T-cell (primary cell): Measurements from ENCODE around the gene IST1. TPM values are rescaled to one million over a fixed set of nuclear protein-coding genes. Genes with fewer than 3 reads are reported as not detected.

Experiments used
- ATAC-seq, 4 experiments: fragments of 200-7000 bp in 3 of 4; fragments of 150-1000 bp in 1 of 4; cut with Tn5 transposase; replicated peaks in 1 of 4; 1 replicate in 3 of 4; 2 replicates in 1 of 4; pipeline ENCODE4 v1.10.0; 2021; ENCODE audit warnings: moderate library complexity in 3 of 4, mild to moderate bottlenecking in 2 of 4, moderate number of reproducible peaks in 1 of 4
- CTCF ChIA-PET, 2 donors: fragments of 300-600 bp; sonication (Branson Sonifier 250); formaldehyde crosslinking; loops; one replicate each; lab custom pipeline; 2022; ENCODE audit warnings: antibody characterized with exemption in 2 of 2; lab: Charles Lee
- POLR2A ChIA-PET, 2 donors: fragments of 300-600 bp; sonication (Branson Sonifier 250); formaldehyde crosslinking; loops; one replicate each; lab custom pipeline; 2022; ENCODE audit warnings: antibody characterized with exemption in 2 of 2; lab: Charles Lee
- DNase-seq, 35 experiments: peaks; one replicate each; pipeline versions ENCODE4 v3.0.0 to v3.0.0-alpha.2; 2013 to 2023
- H3K27ac ChIP-seq: one replicate; pipeline ENCODE4 v1.5.1; 2013; ENCODE audit warnings: low read length
- H3K27me3 ChIP-seq, 2 experiments: replicated peaks in 1 of 2; 1 replicate in 1 of 2; 2 replicates in 1 of 2; pipeline versions ENCODE4 v1.6.1 to v1.7.0; 2013; ENCODE audit warnings: low read length in 1 of 2, mixed read lengths in 1 of 2; ENCODE audit not compliant: control insufficient read depth in 2 of 2, insufficient read depth in 2 of 2; ENCODE audit errors: extremely low read depth in 1 of 2
- H3K36me3 ChIP-seq, 2 donors: 1 replicate in 1 of 2; 2 replicates in 1 of 2; pipeline versions ENCODE4 v1.6.1 to v1.7.0; 2013; ENCODE audit warnings: low read length in 1 of 2; ENCODE audit not compliant: control insufficient read depth in 2 of 2, insufficient read depth in 1 of 2; ENCODE audit errors: extremely low read depth in 1 of 2
- H3K4me1 ChIP-seq, 2 experiments: 1 replicate in 1 of 2; 2 replicates in 1 of 2; pipeline versions ENCODE4 v1.6.1 to v1.7.0; 2013; ENCODE audit warnings: low read length in 2 of 2, mixed read lengths in 1 of 2; ENCODE audit not compliant: insufficient read depth in 2 of 2, control insufficient read depth in 1 of 2; ENCODE audit errors: extremely low read depth in 1 of 2
- H3K4me3 ChIP-seq, 2 donors: 1 replicate in 1 of 2; 2 replicates in 1 of 2; pipeline versions ENCODE4 v1.5.1 to v1.7.0; 2013; ENCODE audit warnings: mild to moderate bottlenecking in 2 of 2, low read length in 1 of 2, moderate library complexity in 1 of 2; ENCODE audit not compliant: control insufficient read depth in 1 of 2; ENCODE audit errors: extremely low read depth in 1 of 2
- H3K9me3 ChIP-seq: 2 replicates; pipeline ENCODE4 v1.7.0; 2013
- H3K27ac Mint-ChIP-seq, 2 donors: one replicate each; pipeline ENCODE4 v1.8.0; 2020 to 2021; ENCODE audit warnings: mild to moderate bottlenecking in 2 of 2, mixed read lengths in 2 of 2
- H3K27me3 Mint-ChIP-seq, 2 donors: one replicate each; pipeline ENCODE4 v1.8.0; 2021 to 2022; ENCODE audit warnings: mixed read lengths in 2 of 2
- H3K36me3 Mint-ChIP-seq: one replicate; pipeline ENCODE4 v1.8.0; 2021; ENCODE audit warnings: mixed read lengths
- H3K4me1 Mint-ChIP-seq, 3 donors: one replicate each; pipeline ENCODE4 v1.8.0; 2020 to 2022; ENCODE audit warnings: mixed read lengths in 3 of 3, mild to moderate bottlenecking in 1 of 3
- H3K4me3 Mint-ChIP-seq, 3 donors: one replicate each; pipeline ENCODE4 v1.8.0; 2020 to 2022; ENCODE audit warnings: mild to moderate bottlenecking in 3 of 3, mixed read lengths in 3 of 3, moderate library complexity in 3 of 3
- H3K9me3 Mint-ChIP-seq, 3 donors: one replicate each; pipeline ENCODE4 v1.8.0; 2020 to 2022; ENCODE audit warnings: mixed read lengths in 3 of 3
- WGBS: methylation state at CpG from one replicate; pipeline ENCODE4 v1.1.5; 2013; ENCODE audit warnings: missing lambda C conversion rate; ENCODE audit not compliant: insufficient coverage; 5-methylcytosine and 5-hydroxymethylcytosine counted together
- total RNA-seq, 35 experiments: library from RNA in 6 of 35; stranded (reverse) in 6 of 35; fragments of 120-200 nt in 1 of 35; gene quantifications; one replicate each; pipeline versions ENCODE4 v1.2.1 to v1.2.4 and lab custom pipeline; 2013 to 2026

The IST1 gene
- total RNA-seq, 5 donors from 2014 or later (not counting 1 experiment from before 2014, with no cell fraction given) = 249 to 278 (median 263) TPM

DNA sequence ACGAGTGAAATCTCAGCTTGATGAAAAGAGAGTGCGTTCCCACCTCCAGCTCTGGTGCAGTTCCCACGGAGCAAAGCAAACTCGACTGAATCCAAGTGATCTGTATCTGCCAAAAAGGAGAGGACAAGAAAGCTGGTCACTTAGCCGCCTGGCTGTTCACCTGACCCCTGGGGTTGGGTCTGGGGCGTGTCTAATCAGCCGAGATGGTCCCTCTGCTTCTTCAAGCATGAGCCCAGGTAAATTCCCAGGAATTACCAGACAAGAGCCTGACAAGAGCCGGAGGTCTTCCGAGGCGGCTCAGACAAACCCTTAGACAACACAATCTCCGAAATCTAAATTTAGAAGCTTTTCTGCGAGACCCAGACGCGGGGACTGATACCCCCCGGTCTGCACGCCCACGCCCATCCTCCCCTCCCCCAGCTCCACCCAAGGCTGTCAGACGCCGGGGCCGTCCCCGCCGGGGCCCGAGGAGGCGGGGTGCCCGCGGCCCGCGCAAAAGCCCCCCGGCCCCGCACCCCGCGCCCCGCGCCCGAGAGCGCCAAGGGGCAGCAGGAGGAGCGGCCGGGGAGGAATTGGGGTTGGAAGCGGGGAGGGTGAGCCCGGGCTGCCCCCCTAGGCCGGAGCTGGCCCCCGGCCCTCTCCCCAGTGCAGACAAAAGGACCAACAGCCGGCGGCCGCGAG, 12.0 kb upstream of the IST1 start:
- Histone ChIP-seq H3K4me3 (peak overlapping the region; percentile 81 to 87), H3K4me1 (peaks cover 25 to 42% of the 10 kb centered on the region in 2 experiments), H3K36me3 (peaks cover 0 to 5% of the 10 kb centered on the region in 2 donors), H3K27me3 (no peaks in the 10 kb centered on the region), H3K9me3 (no peaks in the 10 kb centered on the region), H3K27ac (peak overlapping the region; percentile 76)
- Mint-ChIP-seq H3K4me1 (peaks cover 52 to 57% (median 54%) of the 10 kb centered on the region in 3 donors), H3K27ac (peak overlapping the region; percentile 91 to 94), H3K27me3 (no peaks in the 10 kb centered on the region), H3K36me3 (peaks cover 14% of the 10 kb centered on the region), H3K9me3 (no peaks in the 10 kb centered on the region), H3K4me3 (peak overlapping the region; percentile 80 to 92 (median 90))
- ChIA-PET POLR2A (interaction anchor here (0.6 to 1.7 kb wide), 6 partner anchors 10 to 83 kb away, joined by 3 to 8 read pairs (median 4); partner anchors contain the start of gene AP1G1 (in 1 of the 2)), CTCF (interaction anchor here (0.5 to 3.3 kb wide), 21 partner anchors 9 to 318 kb away, joined by 3 to 20 read pairs (median 4); partner anchors contain the start of genes AP1G1 (in 1 of the 2) and IST1 (in 1 of the 2))
- DNase-seq (peak in 25 of 35 experiments; percentile 14 to 66 (median 34)), ATAC-seq (peak; percentile 21 to 35 (median 28))
- WGBS = under 1% methylated on average over 16 of the region's 46 CpGs

DNA sequence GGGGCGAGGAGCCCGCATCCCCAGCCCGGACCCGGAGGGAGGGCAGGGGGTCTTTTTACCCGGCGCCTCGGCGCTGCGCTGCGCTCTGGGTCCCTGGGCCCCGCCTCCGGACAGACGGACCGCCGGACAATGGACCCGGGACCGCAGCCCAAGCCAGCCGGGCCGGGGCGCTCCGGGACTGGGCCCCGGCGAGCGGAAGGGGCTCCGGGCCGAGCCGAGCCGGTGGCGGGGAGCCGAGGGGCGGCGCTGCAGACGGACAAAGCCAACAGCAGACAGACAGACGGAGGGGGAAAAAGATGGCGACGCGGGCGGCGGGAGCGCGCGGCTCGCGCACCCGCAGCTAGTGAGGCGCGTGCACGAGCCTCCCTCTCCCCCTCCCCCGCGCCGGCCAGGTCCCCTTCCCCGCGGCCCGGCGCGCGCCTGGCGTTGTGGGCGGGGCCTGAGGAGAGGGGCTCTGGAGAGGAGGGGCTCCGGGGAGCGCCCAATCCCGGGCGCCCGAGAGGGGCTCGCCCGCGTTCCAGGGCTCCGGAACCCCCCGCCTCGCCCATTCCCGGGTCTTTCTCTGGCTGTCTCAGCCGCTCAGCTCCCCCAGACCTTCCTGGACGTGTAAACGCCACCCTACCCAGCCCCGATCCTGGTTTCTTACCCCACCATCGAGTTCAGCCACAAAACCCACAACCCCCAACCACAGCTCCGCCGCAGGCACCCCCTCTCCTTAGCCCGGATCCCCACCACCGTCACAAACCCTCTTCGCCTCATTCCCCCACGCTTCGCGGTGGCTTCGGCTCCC, 11.3 kb upstream of the IST1 start, which contains the start of gene ZNF821:
ZNF821 (minus strand) TSS at position 334 of the 790 bp plus-strand sequence. CDS start 4,236 bp downstream, outside the sequence.
- H3K4me1 ChIP-seq = peaks cover 25 to 42% of the 10 kb centered on the region in 2 experiments
- CTCF ChIA-PET = interaction anchor here (0.5 to 3.3 kb wide), 11 partner anchors 8 to 130 kb away, joined by 3 to 19 read pairs (median 4); partner anchors contain the start of gene AP1G1 (in 1 of the 2)
- Mint-ChIP-seq H3K27me3 (no peaks in the 10 kb centered on the region), H3K36me3 (peaks cover 10% of the 10 kb centered on the region), H3K27ac (peak within 1 kb of the TSS; percentile 91 to 94), H3K4me1 (peaks cover 49 to 54% (median 51%) of the 10 kb centered on the region in 3 donors), H3K9me3 (no peaks in the 10 kb centered on the region), H3K4me3 (peak within 1 kb of the TSS; percentile 92 to 98 (median 93))
- POLR2A ChIA-PET = interaction anchor here (0.5 to 1.7 kb wide), 8 partner anchors 10 to 108 kb away, joined by 3 to 8 read pairs (median 4); partner anchors contain the start of gene AP1G1 (in 1 of the 2)
- WGBS = 0% methylated on average over 52 of the region's 85 CpGs
- H3K27me3 ChIP-seq = no peaks in the 10 kb centered on the region
- peak within 1 kb of the TSS; percentile 86 for H3K27ac ChIP-seq
- H3K9me3 ChIP-seq = no peaks in the 10 kb centered on the region
- DNase-seq (peak; percentile 32 to 86 (median 71)), ATAC-seq (peak; percentile 41 to 57 (median 46))
- H3K4me3 ChIP-seq = peak within 1 kb of the TSS; percentile 81 to 87
- no peaks in the 10 kb centered on the region for H3K36me3 ChIP-seq

DNA sequence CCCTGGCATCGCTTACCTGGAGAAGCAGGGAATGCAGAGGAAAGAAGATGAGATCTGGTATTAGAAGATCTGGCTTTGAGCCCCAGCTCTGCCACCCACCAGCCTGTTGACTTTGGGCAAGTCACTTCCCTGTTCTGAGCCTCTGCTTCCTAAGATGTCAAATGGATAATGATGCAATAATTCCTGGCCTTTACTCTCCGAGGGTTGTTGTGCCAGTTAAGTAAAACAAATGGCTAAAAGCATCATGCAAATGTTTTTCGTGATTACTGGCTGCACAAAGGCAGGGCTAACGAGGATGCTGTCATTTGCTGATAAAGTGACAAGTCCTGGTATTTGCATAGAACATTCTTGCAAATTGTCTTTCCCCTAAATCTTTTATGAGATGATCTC, 10.1 kb upstream of the IST1 start:
- Histone ChIP-seq H3K36me3 (no peaks in the 10 kb centered on the region), H3K4me3 (peak overlapping the region in 1 of 2 donors; percentile 87), H3K9me3 (no peaks in the 10 kb centered on the region), H3K27me3 (no peaks in the 10 kb centered on the region), H3K27ac (no peak overlapping the region), H3K4me1 (peaks cover 21 to 36% of the 10 kb centered on the region in 2 experiments)
- H3K36me3 Mint-ChIP-seq = no peaks in the 10 kb centered on the region
- H3K9me3 Mint-ChIP-seq = no peaks in the 10 kb centered on the region
- peak overlapping the region; percentile 92 to 98 (median 93) for H3K4me3 Mint-ChIP-seq
- peak overlapping the region; percentile 83 to 87 for H3K27ac Mint-ChIP-seq
- ChIA-PET POLR2A (no interaction called here), CTCF (interaction anchor here in 1 of 2 donors (0.7 to 1.4 kb wide), 5 partner anchors 15 to 110 kb away, joined by 3 read pairs; partner anchors contain the start of gene AP1G1)
- DNase-seq (no peak), ATAC-seq (no peak)
- H3K27me3 Mint-ChIP-seq = no peaks in the 10 kb centered on the region
- H3K4me1 Mint-ChIP-seq = peaks cover 37 to 42% (median 39%) of the 10 kb centered on the region in 3 donors
- 50% methylated on average over 2 of the region's 4 CpGs for WGBS

DNA sequence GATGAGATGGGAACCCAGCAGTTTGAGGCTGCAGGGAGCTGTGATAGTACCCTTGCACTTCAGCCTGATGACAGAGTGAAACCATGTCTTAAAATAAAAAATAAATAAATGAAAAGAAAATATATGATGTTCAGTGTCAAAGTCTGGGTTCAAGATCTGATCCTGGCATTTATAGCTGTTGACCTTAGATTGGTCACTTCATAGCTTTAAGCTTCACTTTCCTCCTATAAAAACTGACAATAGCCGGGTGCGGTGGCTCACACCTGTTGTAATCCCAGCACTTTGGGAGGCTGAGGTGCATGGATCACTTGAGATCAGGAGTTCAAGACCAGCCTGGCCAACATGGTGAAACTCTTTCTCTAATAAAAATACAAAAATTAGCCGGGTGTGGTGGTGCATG, 6.2 kb upstream of the IST1 start:
- no peaks in the 10 kb centered on the region for H3K36me3 Mint-ChIP-seq
- DNase-seq (no peak), ATAC-seq (no peak)
- H3K9me3 Mint-ChIP-seq = no peaks in the 10 kb centered on the region
- Histone ChIP-seq H3K27me3 (no peaks in the 10 kb centered on the region), H3K4me3 (no peak overlapping the region), H3K36me3 (no peaks in the 10 kb centered on the region), H3K4me1 (peaks cover 2 to 18% of the 10 kb centered on the region in 2 experiments), H3K9me3 (no peaks in the 10 kb centered on the region), H3K27ac (no peak overlapping the region)
- POLR2A ChIA-PET = interaction anchor here in 1 of 2 donors (0.6 kb wide), 2 partner anchors 13 to 17 kb away, joined by 3 read pairs; no protein-coding TSS in a partner anchor
- peaks cover 12 to 19% (median 14%) of the 10 kb centered on the region in 3 donors for H3K4me1 Mint-ChIP-seq
- H3K27me3 Mint-ChIP-seq = no peaks in the 10 kb centered on the region
- CTCF ChIA-PET = interaction anchor here in 1 of 2 donors (0.6 kb wide), 1 partner anchor 16 kb away, joined by 4 read pairs; no protein-coding TSS in a partner anchor
- no peak overlapping the region for H3K27ac Mint-ChIP-seq
- no CpG with 5 or more reads among the region's 3 CpGs for WGBS
- no peak overlapping the region for H3K4me3 Mint-ChIP-seq

DNA sequence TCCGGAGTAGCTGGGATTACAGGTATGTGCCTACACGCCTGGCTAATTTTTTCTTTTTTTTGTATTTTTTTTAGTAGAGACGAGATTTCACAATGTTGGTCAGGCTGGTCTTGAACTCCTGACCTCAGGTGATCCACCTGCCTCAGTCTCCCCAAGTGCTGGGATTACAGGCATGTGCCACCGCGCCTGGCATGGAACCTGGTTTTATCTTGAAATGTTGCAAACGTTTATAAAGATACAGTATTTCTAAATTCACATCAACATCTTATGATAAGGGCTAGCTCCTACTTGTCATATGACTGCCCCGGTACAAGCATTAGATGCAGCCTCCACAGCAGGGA, 1.5 kb upstream of the IST1 start:
- Mint-ChIP-seq H3K27ac (peak overlapping the region; percentile 95 to 96), H3K4me1 (peaks cover 24 to 33% (median 29%) of the 10 kb centered on the region in 3 donors), H3K27me3 (no peaks in the 10 kb centered on the region), H3K4me3 (peak overlapping the region; percentile 96 to 98 (median 96)), H3K9me3 (no peaks in the 10 kb centered on the region), H3K36me3 (peaks cover 3% of the 10 kb centered on the region)
- CTCF ChIA-PET = interaction anchor here (0.6 to 1.8 kb wide), 8 partner anchors 10 to 578 kb away, joined by 3 to 12 read pairs (median 4); partner anchors contain the start of gene ZNF821 (in 1 of the 2)
- Histone ChIP-seq H3K27ac (peak overlapping the region; percentile 86), H3K9me3 (no peaks in the 10 kb centered on the region), H3K4me1 (peaks cover 14 to 31% of the 10 kb centered on the region in 2 experiments), H3K36me3 (peaks cover 0 to 3% of the 10 kb centered on the region in 2 donors), H3K4me3 (peak overlapping the region; percentile 70 to 98), H3K27me3 (no peaks in the 10 kb centered on the region)
- ATAC-seq (no peak), DNase-seq (no peak)
- POLR2A ChIA-PET = interaction anchor here (0.5 to 1.6 kb wide), 9 partner anchors 8 to 329 kb away, joined by 3 to 4 read pairs (median 4); partner anchors contain the start of gene ZNF821 (in 1 of the 2)
- 50% methylated on average over 2 of the region's 7 CpGs for WGBS
